ENCODE results near the gene SGK2. TPM values are rescaled to one million over a fixed set of nuclear protein-coding genes. Genes with fewer than 3 reads are reported as not detected.
A peak's percentile ranks its signal among the peaks of the same experiment; 100 is the strongest.

SGK2 gene
- total and polyA plus RNA-seq, 2 of the 13 experiments (the other 11 are each of a cell fraction or from before 2014, with no cell fraction given), result 6.2 to 29.4 TPM

DNA sequence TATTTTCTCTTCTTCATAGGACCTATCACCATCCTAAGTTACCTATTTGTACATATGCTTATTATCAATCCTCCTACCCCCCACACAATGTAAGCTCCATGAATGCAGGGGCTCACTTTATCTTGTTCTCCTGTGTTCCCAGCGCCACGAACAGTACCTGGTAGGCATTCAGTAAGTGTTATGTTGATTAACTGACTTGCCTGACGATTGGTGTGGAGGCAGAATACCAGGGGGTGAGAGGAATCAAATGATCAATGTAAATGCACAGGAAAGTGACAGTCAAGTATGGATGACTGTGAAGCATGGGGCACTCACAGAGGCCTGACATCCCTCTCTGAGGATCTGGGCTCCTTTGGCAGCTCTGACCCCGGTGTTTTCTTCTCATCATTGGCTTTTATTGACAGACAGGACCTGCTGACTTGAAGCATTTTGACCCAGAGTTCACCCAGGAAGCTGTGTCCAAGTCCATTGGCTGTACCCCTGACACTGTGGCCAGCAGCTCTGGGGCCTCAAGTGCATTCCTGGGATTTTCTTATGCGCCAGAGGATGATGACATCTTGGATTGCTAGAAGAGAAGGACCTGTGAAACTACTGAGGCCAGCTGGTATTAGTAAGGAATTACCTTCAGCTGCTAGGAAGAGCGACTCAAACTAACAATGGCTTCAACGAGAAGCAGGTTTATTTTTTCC is 25.8 kb downstream of the SGK2 start (continued):
- TF ChIP-seq ZNF34 (CRISPR knock-in tag; IDR thresholded peaks at IDR 0.05; ENCODE audit: borderline replicate concordance) (no peak), ZNF530 (CRISPR knock-in tag; IDR thresholded peaks at IDR 0.05; ENCODE audit: low read depth) (no peak), TBP (CRISPR knock-in tag; IDR thresholded peaks at IDR 0.05) (no peak), ELF4 (CRISPR knock-in tag; IDR thresholded peaks at IDR 0.05; ENCODE audit: borderline replicate concordance) (peak; percentile 56; the same call in 1 of the 2 replicates), NONO (IDR thresholded peaks at IDR 0.05) (no peak), NONO (CRISPR knock-in tag; conservative IDR thresholded peaks at IDR 0.05) (0 out of 2 replicates have a peak, but pooled peaks have one; percentile 34), ZNF672 (CRISPR knock-in tag; IDR thresholded peaks at IDR 0.05) (no peak), RELA (CRISPR knock-in tag; IDR thresholded peaks at IDR 0.05) (no peak), KLF16 (CRISPR knock-in tag; IDR thresholded peaks at IDR 0.05) (0 out of 4 replicates have a peak, but pooled peaks of 1 of the 2 experiments have one; percentile 13), ZNF30 (CRISPR knock-in tag; IDR thresholded peaks at IDR 0.05) (no peak), TEAD3 (CRISPR knock-in tag; optimal IDR thresholded peaks at IDR 0.05; ENCODE audit: borderline replicate concordance) (peak; percentile 93), EHMT2 (IDR thresholded peaks at IDR 0.05; ENCODE audit: borderline replicate concordance, low read depth, low read length) (peak; percentile 38; the same call in 1 of the 2 replicates), NR2F1 (CRISPR knock-in tag; IDR thresholded peaks at IDR 0.05) (peak in 1 of 2 experiments; percentile 58; a peak in 2 of 4 replicates), RBM22 (optimal IDR thresholded peaks at IDR 0.05; ENCODE audit: low read length) (no peak), RXRA (CRISPR knock-in tag; IDR thresholded peaks at IDR 0.05) (0 out of 2 replicates have a peak, but pooled peaks have one; percentile 57), NFYC (CRISPR knock-in tag; IDR thresholded peaks at IDR 0.05) (no peak)
- TF ChIP-seq, protein P1, sequence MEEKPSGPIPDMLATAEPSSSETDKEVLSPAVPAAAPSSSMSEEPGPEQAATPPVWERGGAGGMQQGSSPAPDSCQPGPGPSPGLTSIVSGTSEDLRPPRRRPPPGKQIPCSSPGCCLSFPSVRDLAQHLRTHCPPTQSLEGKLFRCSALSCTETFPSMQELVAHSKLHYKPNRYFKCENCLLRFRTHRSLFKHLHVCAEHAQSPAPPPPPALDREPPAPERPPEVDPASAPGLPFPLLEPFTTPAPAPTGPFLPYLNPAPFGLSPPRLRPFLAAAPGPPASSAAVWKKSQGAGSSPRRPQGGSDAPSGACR (CRISPR knock-in tag; IDR thresholded peaks at IDR 0.05), result 0 out of 2 replicates have a peak, but pooled peaks have one; percentile 12
- TF ChIP-seq, protein P2, sequence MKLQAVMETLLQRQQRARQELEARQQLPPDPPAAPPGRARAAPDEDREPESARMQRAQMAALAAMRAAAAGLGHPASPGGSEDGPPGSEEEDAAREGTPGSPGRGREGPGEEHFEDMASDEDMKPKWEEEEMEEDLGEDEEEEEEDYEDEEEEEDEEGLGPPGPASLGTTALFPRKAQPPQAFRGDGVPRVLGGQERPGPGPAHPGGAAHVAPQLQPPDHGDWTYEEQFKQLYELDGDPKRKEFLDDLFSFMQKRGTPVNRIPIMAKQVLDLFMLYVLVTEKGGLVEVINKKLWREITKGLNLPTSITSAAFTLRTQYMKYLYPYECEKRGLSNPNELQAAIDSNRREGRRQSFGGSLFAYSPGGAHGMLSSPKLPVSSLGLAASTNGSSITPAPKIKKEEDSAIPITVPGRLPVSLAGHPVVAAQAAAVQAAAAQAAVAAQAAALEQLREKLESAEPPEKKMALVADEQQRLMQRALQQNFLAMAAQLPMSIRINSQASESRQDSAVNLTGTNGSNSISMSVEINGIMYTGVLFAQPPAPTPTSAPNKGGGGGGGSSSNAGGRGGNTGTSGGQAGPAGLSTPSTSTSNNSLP (IDR thresholded peaks at IDR 0.05; ENCODE audit: low read depth, low read length), result no peak
- TF ChIP-seq, protein P3, sequence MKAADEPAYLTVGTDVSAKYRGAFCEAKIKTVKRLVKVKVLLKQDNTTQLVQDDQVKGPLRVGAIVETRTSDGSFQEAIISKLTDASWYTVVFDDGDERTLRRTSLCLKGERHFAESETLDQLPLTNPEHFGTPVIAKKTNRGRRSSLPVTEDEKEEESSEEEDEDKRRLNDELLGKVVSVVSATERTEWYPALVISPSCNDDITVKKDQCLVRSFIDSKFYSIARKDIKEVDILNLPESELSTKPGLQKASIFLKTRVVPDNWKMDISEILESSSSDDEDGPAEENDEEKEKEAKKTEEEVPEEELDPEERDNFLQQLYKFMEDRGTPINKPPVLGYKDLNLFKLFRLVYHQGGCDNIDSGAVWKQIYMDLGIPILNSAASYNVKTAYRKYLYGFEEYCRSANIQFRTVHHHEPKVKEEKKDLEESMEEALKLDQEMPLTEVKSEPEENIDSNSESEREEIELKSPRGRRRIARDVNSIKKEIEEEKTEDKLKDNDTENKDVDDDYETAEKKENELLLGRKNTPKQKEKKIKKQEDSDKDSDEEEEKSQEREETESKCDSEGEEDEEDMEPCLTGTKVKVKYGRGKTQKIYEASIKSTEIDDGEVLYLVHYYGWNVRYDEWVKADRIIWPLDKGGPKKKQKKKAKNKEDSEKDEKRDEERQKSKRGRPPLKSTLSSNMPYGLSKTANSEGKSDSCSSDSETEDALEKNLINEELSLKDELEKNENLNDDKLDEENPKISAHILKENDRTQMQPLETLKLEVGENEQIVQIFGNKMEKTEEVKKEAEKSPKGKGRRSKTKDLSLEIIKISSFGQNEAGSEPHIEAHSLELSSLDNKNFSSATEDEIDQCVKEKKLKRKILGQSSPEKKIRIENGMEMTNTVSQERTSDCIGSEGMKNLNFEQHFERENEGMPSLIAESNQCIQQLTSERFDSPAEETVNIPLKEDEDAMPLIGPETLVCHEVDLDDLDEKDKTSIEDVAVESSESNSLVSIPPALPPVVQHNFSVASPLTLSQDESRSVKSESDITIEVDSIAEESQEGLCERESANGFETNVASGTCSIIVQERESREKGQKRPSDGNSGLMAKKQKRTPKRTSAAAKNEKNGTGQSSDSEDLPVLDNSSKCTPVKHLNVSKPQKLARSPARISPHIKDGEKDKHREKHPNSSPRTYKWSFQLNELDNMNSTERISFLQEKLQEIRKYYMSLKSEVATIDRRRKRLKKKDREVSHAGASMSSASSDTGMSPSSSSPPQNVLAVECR (CRISPR knock-in tag; IDR thresholded peaks at IDR 0.05; ENCODE audit: borderline replicate concordance), result peak; percentile 37; the same call in 1 of the 2 replicates
- TF ChIP-seq, protein P4, sequence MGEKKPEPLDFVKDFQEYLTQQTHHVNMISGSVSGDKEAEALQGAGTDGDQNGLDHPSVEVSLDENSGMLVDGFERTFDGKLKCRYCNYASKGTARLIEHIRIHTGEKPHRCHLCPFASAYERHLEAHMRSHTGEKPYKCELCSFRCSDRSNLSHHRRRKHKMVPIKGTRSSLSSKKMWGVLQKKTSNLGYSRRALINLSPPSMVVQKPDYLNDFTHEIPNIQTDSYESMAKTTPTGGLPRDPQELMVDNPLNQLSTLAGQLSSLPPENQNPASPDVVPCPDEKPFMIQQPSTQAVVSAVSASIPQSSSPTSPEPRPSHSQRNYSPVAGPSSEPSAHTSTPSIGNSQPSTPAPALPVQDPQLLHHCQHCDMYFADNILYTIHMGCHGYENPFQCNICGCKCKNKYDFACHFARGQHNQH (CRISPR knock-in tag; IDR thresholded peaks at IDR 0.05), result peak; percentile 16; the same call in 1 of the 2 replicates
- TF ChIP-seq, protein P5, sequence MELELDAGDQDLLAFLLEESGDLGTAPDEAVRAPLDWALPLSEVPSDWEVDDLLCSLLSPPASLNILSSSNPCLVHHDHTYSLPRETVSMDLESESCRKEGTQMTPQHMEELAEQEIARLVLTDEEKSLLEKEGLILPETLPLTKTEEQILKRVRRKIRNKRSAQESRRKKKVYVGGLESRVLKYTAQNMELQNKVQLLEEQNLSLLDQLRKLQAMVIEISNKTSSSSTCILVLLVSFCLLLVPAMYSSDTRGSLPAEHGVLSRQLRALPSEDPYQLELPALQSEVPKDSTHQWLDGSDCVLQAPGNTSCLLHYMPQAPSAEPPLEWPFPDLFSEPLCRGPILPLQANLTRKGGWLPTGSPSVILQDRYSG (CRISPR knock-in tag; IDR thresholded peaks at IDR 0.05), result no peak

Data from HepG2 (cell line).